Measurements from ENCODE around the gene BCDIN3D. TPM values are rescaled to one million over a fixed set of nuclear protein-coding genes. Genes with fewer than 3 reads are reported as not detected.

The BCDIN3D gene
- total and polyA plus RNA-seq, 2 of the 8 experiments (the other 6 are each of a cell fraction or from before 2014, with no cell fraction given) = 1.6 to 2.4 TPM

GRCh38 chr12:49824416-49824815 lies 18.5 kb downstream of the BCDIN3D start (continued):
- TF ChIP-seq POU5F1 (IDR thresholded peaks at IDR 0.05; ENCODE audit: low read depth, low read length) (no peak), CTBP2 (IDR thresholded peaks at IDR 0.05; ENCODE audit: borderline replicate concordance, insufficient read depth, insufficient read length, low read length) (no peak), SIRT6 (IDR thresholded peaks at IDR 0.05; ENCODE audit: low read length) (no peak), GTF2F1 (IDR thresholded peaks at IDR 0.05; ENCODE audit: borderline replicate concordance, low read depth, low read length) (no peak), HDAC6 (IDR thresholded peaks at IDR 0.05; ENCODE audit: low read depth, low read length) (no peak), SP4 (IDR thresholded peaks at IDR 0.05; ENCODE audit: low read length) (no peak)

Measured in H1 (cell line).